Measurements from ENCODE around the gene NEDD4L. TPM values are rescaled to one million over a fixed set of nuclear protein-coding genes. Genes with fewer than 3 reads are reported as not detected.

The NEDD4L gene
- total and polyA plus RNA-seq, 2 experiments from 2014 or later, result 36.2 to 72.3 TPM

- peaks cover 46% of the 10 kb centered on the region for H3K4me1 Mint-ChIP-seq
- no peak for ATAC-seq
- no peaks in the 10 kb centered on the region for H3K9me2 ChIP-seq (ENCODE audit: insufficient read depth)
Observed at GRCh38 chr18:58112174-58112573, 68.1 kb downstream of the NEDD4L start.

More at GRCh38 chr18:58112174-58112573, 68.1 kb downstream of the NEDD4L start:
- Histone ChIP-seq H3K4me3 (no peak overlapping the region), H3K27ac (ENCODE audit: low read depth) (no peak overlapping the region), H4K20me1 (replicated peaks; ENCODE audit: insufficient read depth) (peaks cover 23% of the 10 kb centered on the region), H3K79me2 (replicated peaks; ENCODE audit: insufficient read depth) (peaks cover 94% of the 10 kb centered on the region), H3K4me2 (no peak overlapping the region), H2AFZ (no peak overlapping the region), H3F3A (replicated peaks; ENCODE audit: low read depth) (no peaks in the 10 kb centered on the region), H3K4me1 (ENCODE audit: insufficient read depth) (peaks cover 27% of the 10 kb centered on the region), H3K27me3 (ENCODE audit: insufficient read depth) (no peaks in the 10 kb centered on the region), H3K36me3 (ENCODE audit: insufficient read depth) (no peaks in the 10 kb centered on the region)
- Mint-ChIP-seq H3K4me3 (no peak overlapping the region), H3K27ac (no peak overlapping the region), H3K9me3 (no peaks in the 10 kb centered on the region), H3K27me3 (ENCODE audit: insufficient read depth, low read depth, poor library complexity) (peaks cover 1% of the 10 kb centered on the region), H3K36me3 (ENCODE audit: low read depth) (no peaks in the 10 kb centered on the region)
- TF ChIP-seq NANOG (IDR thresholded peaks at IDR 0.05; ENCODE audit: borderline replicate concordance) (no peak), ETS1 (IDR thresholded peaks at IDR 0.05) (no peak), CTCF (conservative IDR thresholded peaks at IDR 0.05; ENCODE audit: low read depth in 2 of 2) (no peak), EZH2phosphoT487 (IDR thresholded peaks at IDR 0.05; ENCODE audit: unreplicated experiment) (no peak), ZNF462 (CRISPR knock-in tag; IDR thresholded peaks at IDR 0.05) (no peak)
- no peak for DNase-seq (ENCODE audit: low spot score)
